Stimulated activated CD4-positive, alpha-beta T cell treated with anti-CD3 and anti-CD28 coated beads, TNF-alpha, amount 100 ng/mL, for 24 hours (primary cell): ENCODE measurements around the gene INPP5D.

Source experiments
- DNase-seq, 3 experiments: peaks; one replicate each; pipeline ENCODE4 v3.0.0-alpha.2; 2020; ENCODE audit warnings: low read depth in 3 of 3

INPP5D gene

GRCh38 chr2:233234996-233235395, 174.9 kb downstream of the INPP5D start:
- DNase-seq = no peak

- no peak for DNase-seq
Measured at GRCh38 chr2:233235977-233236376, 175.8 kb downstream of the INPP5D start.

GRCh38 chr2:233236820-233237589, 176.9 kb downstream of the INPP5D start:
- no peak for DNase-seq

- no peak for DNase-seq
Measured at GRCh38 chr2:233240897-233241296, 180.8 kb downstream of the INPP5D start.

GRCh38 chr2:233241803-233242202, 181.7 kb downstream of the INPP5D start:
- no peak for DNase-seq

GRCh38 chr2:233242231-233242927, 182.2 kb downstream of the INPP5D start:
- no peak for DNase-seq

- DNase-seq = no peak
Measured at GRCh38 chr2:233243348-233243747, 183.2 kb downstream of the INPP5D start.

GRCh38 chr2:233244818-233245217, 184.7 kb downstream of the INPP5D start:
- DNase-seq = no peak

- no peak for DNase-seq
Measured at GRCh38 chr2:233245406-233245805, 185.3 kb downstream of the INPP5D start.

GRCh38 chr2:233247116-233247515, 187.0 kb downstream of the INPP5D start:
- no peak for DNase-seq

GRCh38 chr2:233247744-233248143, 187.6 kb downstream of the INPP5D start:
- DNase-seq = peak; percentile 51 to 62 (median 56)

GRCh38 chr2:233248999-233249398, 188.9 kb downstream of the INPP5D start:
- no peak for DNase-seq

GRCh38 chr2:233250568-233250967, 190.4 kb downstream of the INPP5D start:
- no peak for DNase-seq

- DNase-seq = no peak
Measured at GRCh38 chr2:233250985-233251305, 190.8 kb downstream of the INPP5D start.

- peak; percentile 88 to 95 (median 92) for DNase-seq
Measured at GRCh38 chr2:233251306-233252116, 191.4 kb downstream of the INPP5D start, which contains the start of gene ATG16L1. TSS of gene ATG16L1 (plus strand) at chr2:233251673. CDS start at chr2:233251828, 155 bp downstream.

- no peak for DNase-seq
Measured at GRCh38 chr2:233252227-233252626, 192.1 kb downstream of the INPP5D start.

- DNase-seq = no peak
Measured at GRCh38 chr2:233255151-233255550, 195.0 kb downstream of the INPP5D start.

- DNase-seq = no peak
Measured at GRCh38 chr2:233256048-233256447, 195.9 kb downstream of the INPP5D start.
